Measurements from ENCODE around the gene NCBP2L. TPM values are rescaled to one million over a fixed set of nuclear protein-coding genes. Genes with fewer than 3 reads are reported as not detected.

Gene NCBP2L
- total RNA-seq, 1 experiment from 2014 or later, result 0.20 TPM

GRCh38 chrX:107764845-107765608 lies 12.5 kb upstream of the NCBP2L start (continued):
- no peak for TF ChIP-seq AFF4 (CRISPR knock-in tag; IDR thresholded peaks at IDR 0.05; ENCODE audit: borderline replicate concordance)

GRCh38 chrX:107766470-107767150 lies 10.9 kb upstream of the NCBP2L start:
- TF ChIP-seq JAZF1 (CRISPR knock-in tag; IDR thresholded peaks at IDR 0.05), result no peak
- no peak for TF ChIP-seq ZNF232 (CRISPR knock-in tag; IDR thresholded peaks at IDR 0.05)
- TF ChIP-seq CREB1 (CRISPR knock-in tag; IDR thresholded peaks at IDR 0.05), result no peak
- no peak overlapping the region for H3K27ac Mint-ChIP-seq
- no peaks in the 10 kb centered on the region for H3K9me3 Mint-ChIP-seq
- peaks cover 15% of the 10 kb centered on the region for H3K4me1 Mint-ChIP-seq
- ATAC-seq (peak; percentile 36; the same call in 1 of the 2 replicates), DNase-seq (ENCODE audit: low spot score) (no peak)
- ChIA-PET POLR2A (no interaction called here), CTCF (interaction anchor here (0.7 to 2.4 kb wide), 6 partner anchors 9 to 964 kb away, joined by 3 to 11 read pairs (median 6); partner anchors contain the start of genes NCBP2L and TSC22D3)
- peaks cover under 1% of the 10 kb centered on the region; the same call in 1 of the 2 replicates for H3K27me3 Mint-ChIP-seq (ENCODE audit: low read depth)
- H3K4me3 Mint-ChIP-seq, result no peak overlapping the region
- no peaks in the 10 kb centered on the region for H3K36me3 Mint-ChIP-seq

- no peak for ATAC-seq
- CTCF ChIA-PET, result interaction anchor here (2.4 kb wide), 2 partner anchors 8 to 95 kb away, joined by 10 to 11 read pairs; partner anchors contain the start of gene TSC22D3
Observed at GRCh38 chrX:107768051-107768450, 9.5 kb upstream of the NCBP2L start.

More at GRCh38 chrX:107768051-107768450, 9.5 kb upstream of the NCBP2L start:
- no peak for DNase-seq (ENCODE audit: low spot score)
- H3K36me3 Mint-ChIP-seq, result no peaks in the 10 kb centered on the region
- H3K9me3 Mint-ChIP-seq, result no peaks in the 10 kb centered on the region
- H3K27ac Mint-ChIP-seq, result no peak overlapping the region
- no peak overlapping the region for H3K4me3 Mint-ChIP-seq
- no peaks in the 10 kb centered on the region for H3K27me3 Mint-ChIP-seq (ENCODE audit: low read depth)
- H3K4me1 Mint-ChIP-seq, result peaks cover 22% of the 10 kb centered on the region
- POLR2A ChIA-PET, result no interaction called here
- no peak for TF ChIP-seq JAZF1 (CRISPR knock-in tag; IDR thresholded peaks at IDR 0.05)
- no peak for TF ChIP-seq NR1H2 (CRISPR knock-in tag; IDR thresholded peaks at IDR 0.05)
- no peak for TF ChIP-seq ZBTB21 (CRISPR knock-in tag; IDR thresholded peaks at IDR 0.05; ENCODE audit: borderline replicate concordance)
- TF ChIP-seq E2F1 (CRISPR knock-in tag; IDR thresholded peaks at IDR 0.05), result no peak
- no peak for TF ChIP-seq SMAD3 (CRISPR knock-in tag; IDR thresholded peaks at IDR 0.05; ENCODE audit: borderline replicate concordance)
- no peak for TF ChIP-seq ZNF671 (CRISPR knock-in tag; IDR thresholded peaks at IDR 0.05)
- TF ChIP-seq ERG (CRISPR knock-in tag; IDR thresholded peaks at IDR 0.05), result no peak
- no peak for TF ChIP-seq USF1 (CRISPR knock-in tag; IDR thresholded peaks at IDR 0.05)
- TF ChIP-seq CBFB (CRISPR knock-in tag; IDR thresholded peaks at IDR 0.05; ENCODE audit: low read depth), result no peak
- TF ChIP-seq CDX4 (CRISPR knock-in tag; IDR thresholded peaks at IDR 0.05; ENCODE audit: borderline replicate concordance), result no peak
- no peak for TF ChIP-seq ZNF532 (CRISPR knock-in tag; IDR thresholded peaks at IDR 0.05; ENCODE audit: borderline replicate concordance)
